Epidermal melanocyte (primary cell): ENCODE measurements around the gene SYCP3.
A peak's percentile ranks its signal among the peaks of the same experiment; 100 is the strongest.
"Not testable (repeated sequence)": the region's sequence is repeated elsewhere in the genome, so short reads cannot be mapped to it uniquely, and the experiment has no call there.

ENCODE experiments used
- DNase-seq: peaks from one replicate; pipeline ENCODE4 v3.0.0; 2011; ENCODE audit warnings: low spot score; ENCODE audit not compliant: insufficient read length

The SYCP3 gene

DNA sequence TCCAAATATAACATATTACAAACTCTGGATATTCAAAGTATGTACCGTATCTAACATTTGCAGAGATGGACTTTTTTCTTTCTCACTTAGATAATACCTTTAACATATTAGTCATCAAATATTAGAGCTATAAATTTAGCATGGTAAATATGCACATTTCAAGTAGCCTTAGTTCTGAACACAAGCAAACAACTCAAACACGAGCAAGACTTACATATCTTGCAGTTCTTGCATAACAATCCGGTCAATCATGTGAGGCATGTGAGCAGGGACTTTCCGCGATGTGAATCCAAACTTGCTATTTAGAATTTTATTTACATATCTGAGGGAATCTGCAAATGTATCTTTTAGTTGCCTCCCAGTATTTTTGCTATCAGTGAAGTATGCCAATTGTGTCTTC is 22.1 kb upstream of the SYCP3 start:
- DNase-seq, result no peak

DNA sequence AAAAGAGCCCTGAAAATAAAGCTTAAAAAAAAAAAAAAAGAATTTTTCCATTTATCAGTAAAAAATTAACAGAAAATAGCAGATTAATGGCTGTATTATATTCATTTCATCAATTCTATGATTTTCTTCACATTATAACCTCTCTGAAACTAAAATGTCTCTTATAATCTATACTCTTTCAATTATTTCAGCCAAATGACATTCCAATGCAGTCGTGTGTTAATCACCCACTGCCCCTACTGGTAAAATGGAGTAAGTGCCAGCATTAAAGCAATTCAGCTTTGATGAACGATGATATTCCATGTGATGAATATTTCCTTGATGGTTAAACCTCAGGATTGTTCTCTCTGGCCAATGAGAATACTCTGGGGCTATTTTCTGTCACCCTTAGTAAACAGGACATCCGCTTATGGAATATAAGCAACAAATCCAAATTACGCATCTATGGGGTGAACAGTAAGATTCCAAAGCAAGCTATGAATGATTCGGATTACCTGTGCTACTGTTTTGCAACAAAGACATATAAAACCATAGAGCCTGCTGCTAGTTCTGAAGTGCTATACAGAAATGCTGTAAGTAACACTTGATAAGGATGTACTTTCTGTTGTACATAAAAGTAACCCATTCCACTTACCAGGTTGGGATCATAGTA is 20.3 kb upstream of the SYCP3 start:
- peak; percentile 27 for DNase-seq

DNA sequence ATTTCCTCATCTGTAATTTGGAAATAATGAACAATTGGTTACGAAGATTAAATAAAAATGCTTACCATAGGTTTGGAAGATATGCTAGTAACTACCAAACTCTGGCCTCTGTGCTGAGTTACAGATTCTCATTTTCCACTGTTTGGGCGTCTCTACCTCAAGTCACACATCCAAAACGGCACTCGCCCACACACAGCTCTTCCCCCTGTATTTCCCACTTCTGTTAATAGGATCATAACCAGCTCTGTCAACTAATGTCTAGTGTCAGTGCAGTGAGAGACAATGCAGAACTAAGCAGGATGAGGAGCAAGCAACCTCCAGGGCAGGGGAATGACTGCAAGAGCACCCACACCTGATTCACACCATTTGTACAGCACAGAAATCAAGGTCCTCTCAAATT is 10.9 kb upstream of the SYCP3 start:
- no peak for DNase-seq

DNA sequence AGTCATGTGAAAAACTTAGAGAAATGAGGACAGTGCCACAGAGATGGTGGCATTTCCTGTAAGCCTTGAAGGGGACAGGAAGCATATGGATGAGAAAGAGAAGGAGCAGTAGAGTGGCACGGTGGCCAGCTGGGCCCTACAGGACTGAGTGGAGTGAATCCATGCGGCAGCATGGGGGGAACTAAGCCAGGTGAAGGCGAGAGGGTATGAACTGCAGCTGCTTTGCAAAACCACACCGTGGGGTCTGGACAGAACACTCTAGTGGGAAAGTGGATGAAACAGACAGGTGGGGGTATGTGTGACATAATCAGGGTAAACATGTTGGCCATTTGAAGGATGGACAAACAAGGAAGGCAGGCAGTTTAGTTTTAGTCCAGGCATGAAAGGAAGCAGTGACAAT is 10.4 kb upstream of the SYCP3 start:
- no peak for DNase-seq

DNA sequence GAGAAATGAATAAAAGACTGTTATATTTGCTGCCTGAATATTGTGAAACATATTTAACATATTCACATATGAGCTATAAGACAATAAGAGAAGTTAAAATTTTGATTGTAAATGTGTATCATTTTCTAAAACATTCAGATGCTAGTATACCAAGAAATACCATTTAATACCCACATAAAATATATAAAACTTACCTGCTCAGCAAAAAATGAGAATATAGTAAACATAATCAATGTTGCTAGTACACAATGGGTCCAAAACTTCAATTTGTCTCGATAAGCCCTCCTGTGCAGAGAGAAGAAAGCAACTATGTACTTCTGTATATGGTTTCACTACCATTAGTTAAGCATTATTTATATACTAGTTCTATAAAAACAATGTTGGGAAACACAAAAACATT is 9.6 kb upstream of the SYCP3 start:
- DNase-seq, result no peak

DNA sequence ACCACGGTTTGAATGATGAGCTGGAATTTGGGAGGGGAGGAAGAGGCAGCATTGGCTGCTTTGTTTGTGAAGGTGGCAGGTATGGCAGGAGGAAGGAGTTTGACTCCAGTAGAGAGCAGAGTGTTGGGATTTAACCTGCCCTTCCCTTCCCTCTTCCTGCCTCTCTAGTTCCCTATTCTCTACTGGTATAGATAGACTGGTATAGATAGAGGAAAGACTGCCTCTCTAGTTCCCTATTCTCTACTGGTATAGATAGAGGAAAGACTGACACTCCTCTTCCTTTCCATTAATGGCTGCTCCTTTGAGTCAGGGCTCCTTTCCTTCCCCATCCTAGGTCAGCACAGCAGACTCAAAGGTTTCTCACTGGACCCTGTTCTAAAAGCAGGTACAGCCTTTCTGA is 8.4 kb upstream of the SYCP3 start:
- DNase-seq, result no peak

DNA sequence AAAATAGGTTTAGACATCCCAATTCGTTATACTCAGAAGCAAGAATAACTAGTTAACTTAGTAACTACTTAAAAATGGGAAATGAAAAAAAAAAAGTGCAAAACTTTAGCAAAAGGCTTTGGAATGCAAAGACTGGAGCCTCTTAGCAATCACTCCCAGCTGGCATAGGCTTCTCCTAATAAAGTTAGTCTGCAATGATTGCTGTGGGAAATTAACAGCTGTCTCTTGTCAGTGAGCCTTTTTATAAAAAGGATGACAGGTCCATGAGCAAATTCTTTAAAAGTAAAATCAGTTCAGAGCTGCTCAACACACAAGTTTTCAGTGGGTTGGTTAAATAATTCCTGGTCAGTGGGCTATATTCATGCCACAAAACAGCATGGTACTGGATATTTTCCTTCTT is 7.4 kb upstream of the SYCP3 start:
- DNase-seq, result no peak

DNA sequence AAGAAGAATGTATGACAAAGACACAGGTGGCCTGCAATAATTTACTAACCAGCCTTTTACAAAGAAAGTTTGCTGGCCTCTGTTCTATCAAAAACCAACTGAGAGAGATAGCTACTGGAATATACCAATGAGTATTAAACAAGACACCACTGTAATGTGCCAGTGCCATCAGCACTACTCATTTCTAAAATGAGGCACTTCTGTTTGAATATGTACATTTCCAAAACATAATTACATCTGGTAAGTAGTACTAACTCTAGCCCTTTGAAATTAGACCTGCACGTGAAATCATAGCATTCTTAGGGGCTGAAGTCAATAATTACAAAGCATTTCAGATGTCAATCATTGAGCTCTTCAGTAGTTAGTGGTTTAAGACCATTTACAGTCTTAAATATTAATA is 6.9 kb upstream of the SYCP3 start:
- no peak for DNase-seq

DNA sequence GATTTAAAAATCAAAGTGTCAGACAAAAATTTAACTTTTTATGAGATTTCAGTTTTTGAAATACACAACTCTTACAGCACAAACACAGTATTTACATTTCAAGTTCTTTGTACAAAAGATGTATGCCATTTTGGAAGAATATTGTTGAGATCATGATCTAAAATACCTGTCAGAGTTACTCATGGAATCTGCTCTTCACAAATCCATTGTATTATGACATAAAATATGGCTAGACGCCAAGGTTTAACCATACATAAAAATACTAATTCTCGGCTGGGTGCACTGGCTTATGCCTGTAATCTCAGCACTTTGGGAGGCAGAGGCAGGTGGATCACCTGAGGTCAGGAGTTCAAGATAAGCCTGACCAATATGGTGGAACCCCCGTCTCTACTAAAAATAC is 6.2 kb upstream of the SYCP3 start:
- DNase-seq, result no peak

DNA sequence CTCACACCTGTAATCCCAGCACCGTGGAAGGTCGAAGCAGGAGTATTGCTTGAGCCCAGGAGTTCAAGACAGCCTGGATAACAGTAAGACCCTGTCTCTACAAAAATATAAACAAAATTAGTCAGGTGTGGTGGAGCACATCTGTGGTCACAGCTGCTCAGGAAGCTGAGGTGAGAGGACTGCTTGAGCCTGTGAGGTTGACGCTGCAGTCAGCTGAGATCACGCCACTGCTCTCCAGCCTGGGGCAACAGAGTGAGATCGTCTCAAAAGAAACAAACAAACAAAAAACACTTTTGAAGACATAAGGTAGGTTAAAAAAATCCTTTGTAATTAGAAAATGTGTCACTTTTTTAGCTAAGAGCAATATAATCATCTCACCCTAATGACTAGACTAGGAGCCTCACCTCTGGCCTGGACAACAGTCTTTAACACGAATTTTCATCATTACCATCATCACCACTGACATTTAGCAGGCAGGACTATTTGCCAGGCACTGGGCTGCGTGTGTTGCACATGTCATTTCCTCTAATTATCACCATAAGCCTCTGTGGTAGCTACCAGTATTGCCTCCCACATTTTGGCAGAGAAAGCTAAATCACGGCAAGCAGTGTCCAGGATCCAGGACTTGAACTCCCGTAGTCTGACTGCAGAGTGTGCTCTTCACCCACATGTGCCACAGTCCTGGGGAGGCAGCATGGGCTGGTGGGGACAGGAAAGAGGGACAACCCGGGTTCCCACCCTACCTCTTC is 4.6 kb upstream of the SYCP3 start:
- no peak for DNase-seq

DNA sequence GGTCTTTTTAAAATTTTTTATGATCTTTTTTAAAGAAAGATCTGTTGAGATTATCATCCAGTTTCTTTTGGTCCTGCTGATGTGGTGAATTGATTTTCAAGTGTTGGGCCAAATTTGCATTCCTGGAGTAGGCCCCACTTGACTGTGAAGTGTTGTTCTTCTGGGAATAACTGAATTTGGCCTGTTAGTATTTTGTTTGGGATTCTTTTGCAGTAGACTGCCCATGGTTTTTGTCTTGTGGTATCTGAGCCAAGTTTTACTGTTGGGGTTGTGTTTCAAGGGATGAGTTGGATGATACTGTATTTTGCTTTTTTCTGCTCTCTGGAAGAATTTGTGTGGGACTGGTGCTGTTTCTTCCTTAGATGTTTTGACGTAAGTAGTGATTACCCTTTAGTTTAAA is 4.0 kb upstream of the SYCP3 start:
- no peak for DNase-seq

DNA sequence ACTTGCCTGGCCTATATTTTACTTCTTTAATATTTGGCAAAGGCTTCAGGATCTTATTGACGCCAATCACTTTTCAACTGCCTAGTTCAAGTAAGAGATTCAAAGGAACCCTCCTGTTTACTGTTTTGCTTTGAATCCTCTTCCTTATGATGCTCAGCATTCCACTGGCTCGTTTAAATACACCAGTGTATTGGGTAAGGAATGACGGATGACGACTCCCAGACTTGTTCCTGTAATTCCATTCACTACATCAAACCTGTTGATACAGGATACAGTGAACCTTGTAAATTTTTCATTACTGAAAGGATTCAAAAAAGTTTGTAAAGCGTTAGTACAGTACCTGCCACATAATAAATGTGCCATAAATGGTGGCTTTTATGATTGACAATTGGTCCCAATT is 1.7 kb upstream of the SYCP3 start:
- DNase-seq, result no peak

DNA sequence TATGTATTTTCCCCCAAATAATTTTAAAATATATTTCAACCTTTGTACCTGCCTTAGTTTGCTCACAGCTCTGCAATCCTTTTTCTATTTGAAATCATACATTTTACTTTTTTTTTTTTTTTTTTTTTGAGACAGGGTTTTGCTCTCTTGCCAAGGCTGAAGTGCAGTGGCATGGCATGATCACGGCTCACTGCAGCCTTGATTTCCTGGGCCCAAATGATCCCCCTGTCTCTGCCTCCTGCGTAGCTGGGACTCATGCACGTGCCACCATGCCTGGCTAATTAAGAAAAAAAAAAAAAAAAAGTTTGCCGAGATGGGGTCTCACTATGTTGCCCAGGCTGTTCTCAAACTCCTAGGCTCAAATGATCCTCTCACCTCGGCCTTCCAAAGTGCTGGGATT is 1.3 kb upstream of the SYCP3 start:
- no peak for DNase-seq

DNA sequence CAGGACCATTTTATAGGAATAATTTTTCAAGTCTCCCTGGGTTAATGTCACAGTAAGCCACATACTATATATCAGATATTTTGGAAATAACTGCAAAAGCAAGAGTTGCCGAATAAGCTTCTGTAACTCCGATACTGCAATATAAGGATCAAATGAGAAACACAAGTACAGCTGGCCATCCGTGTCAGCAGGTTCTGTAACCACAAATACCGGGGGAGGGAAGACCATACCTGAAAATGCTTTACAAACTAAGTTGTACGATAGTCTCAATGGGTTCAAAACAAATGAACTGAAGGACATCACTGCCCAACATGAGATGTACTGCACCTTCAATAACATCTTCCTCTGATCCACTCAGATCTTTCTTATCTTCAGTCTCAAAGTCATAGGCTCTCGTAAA is 1.8 kb downstream of the SYCP3 start:
- no peak for DNase-seq

DNA sequence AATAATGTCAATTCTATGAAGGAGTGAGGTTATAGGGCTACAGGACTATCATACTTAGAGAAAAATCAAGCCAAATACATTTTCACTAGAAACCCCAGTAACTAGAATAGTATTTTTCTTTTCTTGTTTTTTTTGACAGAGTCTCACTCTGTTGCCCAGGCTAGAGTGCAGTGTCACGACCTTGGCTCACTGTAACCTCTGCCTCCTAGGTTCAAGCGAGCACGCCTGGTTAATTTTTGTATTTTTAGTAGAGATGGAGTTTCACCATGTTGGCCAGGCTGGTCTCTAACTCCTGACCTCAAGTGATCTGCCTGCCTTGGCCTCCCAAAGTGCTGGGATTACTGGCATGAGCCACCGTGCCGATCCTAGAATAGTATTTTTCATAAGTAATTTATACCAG is 4.8 kb downstream of the SYCP3 start:
- not testable (repeated sequence) for DNase-seq

DNA sequence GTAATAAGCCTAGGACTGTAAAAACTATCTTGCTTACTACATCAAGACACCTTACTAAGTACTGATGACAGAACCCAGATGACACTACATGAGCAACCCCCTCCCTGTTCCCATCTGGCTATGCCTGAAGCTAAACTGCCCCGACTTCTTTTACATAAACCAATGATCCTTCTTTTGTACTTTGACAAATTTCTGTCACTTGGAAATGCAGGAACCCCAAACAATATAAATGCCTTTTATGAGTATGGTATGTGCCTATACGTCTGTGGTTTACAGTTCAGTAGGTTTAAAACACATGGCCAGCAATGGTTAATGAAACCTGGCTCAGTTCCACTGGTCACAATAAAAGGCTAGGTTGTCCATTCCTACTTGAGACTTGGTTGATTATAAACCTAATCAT is 6.1 kb downstream of the SYCP3 start:
- DNase-seq, result no peak

DNA sequence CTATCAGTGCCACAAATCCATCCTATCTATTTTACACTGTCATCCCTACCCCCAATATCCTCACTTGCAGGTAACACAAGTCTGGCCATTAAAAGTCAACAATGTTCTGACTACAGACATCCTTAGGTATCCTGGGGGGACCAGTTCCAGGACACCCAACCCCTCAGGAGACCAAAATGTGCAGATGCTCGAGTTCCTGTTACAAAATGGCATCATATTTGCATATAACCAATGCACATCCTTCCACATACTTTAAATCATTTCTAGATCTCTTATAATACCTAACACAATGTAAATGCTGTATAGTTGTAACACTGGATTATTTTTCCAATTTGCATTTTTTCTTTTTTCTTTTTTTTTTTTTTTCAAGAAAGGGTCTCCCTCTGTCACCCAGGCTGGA is 6.9 kb downstream of the SYCP3 start:
- no peak for DNase-seq

DNA sequence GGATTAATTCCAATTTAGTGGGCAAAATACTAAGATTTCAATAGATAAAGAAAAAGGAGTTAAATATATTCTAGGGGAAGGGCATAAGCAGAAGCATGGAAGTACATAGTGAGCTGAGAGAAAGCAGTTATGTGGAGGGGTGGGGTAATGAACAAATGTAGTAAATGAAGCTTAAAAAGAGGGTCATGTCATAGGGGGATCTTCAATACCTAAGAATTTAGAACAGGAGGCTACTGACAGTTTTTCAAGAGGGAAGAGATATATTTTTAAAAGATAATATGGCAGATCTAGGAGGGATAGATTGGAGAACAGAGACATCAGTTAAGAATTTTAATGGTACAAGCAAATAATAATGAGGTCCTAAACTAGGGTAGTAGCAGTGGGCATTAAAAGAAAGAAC is 9.4 kb downstream of the SYCP3 start:
- DNase-seq, result no peak

DNA sequence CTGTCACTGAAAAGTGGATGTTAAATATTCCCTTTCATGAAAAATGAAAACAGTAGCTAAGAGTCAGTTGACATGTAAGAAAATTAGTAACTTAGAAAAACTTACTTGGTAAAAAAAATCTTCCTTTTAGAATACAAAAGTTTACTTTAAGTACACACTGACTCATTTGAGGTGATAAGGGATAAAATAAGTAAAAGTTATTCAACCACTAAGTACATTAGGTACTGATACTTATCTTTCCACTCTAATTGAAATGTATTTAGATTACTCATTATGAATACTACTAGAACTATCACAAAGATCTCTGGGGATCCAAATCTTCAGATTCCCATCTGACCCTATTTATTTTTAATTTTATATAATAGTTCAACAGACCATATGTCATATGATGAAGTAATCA is 12.2 kb downstream of the SYCP3 start:
- DNase-seq, result no peak

DNA sequence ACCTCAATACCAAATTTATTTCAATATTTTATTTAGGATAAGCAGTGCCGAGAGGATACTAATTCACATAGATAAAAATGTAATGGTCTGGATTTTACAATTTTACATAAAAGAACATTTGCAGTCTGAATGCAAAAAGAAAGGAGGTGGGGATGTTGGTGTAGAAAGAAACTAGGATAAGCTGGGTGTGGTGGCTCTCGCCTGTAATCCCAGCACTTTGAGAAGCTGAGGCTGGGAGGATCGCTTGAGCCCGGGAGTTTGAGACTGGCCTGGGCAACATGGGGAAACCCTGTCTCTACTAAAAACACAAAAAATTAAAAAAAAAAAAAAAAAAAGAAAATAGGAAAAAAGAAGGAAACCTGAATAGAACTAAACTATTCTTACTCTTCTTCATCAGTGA is 16.9 kb downstream of the SYCP3 start:
- DNase-seq, result no peak

DNA sequence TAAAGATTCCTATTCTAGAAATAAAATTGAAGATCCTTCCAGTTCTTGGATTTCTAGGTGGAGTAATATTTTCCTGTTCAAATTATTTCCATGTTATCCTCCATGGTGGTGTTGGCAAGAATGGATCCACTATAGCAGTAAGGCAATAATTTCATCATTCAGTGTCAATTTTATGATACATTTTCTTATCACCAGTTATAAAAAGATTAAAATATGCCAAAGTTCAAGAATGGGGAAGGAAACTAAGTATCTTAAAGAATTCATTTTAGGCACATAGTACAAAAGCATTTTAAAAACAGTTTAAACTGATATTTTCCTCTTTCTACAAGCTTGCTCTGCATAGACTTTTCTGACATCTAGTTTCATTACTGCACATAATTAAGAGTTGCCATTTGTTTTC is 19.1 kb downstream of the SYCP3 start:
- no peak for DNase-seq

DNA sequence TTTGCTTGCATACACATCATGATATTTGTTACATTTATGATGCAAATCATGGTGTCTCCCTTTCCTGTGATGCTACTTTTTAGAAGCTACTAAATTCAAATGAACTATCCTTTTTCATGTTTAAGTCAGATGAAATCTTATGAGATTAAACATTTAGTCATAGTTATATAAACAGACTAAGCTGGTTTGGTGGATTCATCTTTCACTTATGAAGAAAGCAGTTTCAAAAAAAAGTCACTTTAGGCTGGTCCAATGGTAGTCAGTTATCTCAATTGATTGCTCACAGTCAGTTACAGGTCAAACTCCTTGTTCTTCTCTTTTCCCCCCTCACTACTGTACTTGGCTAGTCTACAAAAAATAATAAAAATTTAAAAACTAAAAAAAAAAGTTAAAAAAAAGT is 19.7 kb downstream of the SYCP3 start:
- no peak for DNase-seq

DNA sequence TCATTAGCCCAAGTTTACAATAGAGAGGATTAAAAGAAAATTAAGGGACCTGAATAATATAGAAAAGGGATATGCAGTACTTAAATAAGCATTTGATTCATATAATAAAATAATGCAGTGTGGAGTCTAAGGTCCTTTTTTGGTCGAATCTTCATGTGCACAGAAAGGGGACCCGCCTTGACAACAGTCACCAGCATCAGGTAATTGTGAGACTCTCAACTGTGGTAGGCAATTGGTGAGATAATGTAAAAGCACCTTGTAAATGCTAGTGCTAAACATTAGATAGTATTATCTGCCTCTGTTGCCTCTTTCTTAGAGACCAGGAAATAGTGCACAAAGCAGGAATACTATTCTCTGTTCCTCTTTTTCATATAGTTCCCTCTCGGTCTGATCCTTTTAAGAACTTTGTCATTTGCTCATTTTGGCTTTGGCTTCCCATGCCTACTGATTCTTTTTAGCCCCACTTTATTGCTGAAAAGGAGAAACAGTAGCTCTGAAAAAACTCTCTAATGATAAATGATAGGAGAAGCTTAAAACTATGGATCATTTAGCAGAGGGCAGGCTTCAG is 24.3 kb downstream of the SYCP3 start:
- DNase-seq, result no peak
